ENCODE measurements around the gene ANGPT4.
"Not testable (repeated sequence)": the region's sequence is repeated elsewhere in the genome, so short reads cannot be mapped to it uniquely, and the experiment has no call there.

ANGPT4 gene

DNA sequence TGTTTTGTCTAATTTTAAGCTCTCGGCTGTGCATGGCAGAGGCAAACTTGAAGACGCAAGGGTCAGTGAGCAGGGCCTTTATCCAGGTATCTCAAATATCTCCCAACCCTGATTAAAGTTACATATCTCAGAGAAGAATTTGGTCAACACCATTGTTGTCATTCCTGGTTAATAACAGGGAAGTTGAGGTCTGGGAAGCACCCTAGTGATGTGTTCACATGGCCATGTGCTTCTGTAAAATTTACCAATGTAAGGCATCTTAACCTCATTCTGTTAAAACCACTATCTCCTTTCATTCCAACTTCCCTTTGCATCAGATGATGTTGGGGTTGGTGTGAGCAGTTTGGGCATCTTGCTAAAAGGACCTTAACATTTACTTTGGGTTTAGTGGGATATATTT is 86.6 kb downstream of the ANGPT4 start:
- TF ChIP-seq, protein P1, sequence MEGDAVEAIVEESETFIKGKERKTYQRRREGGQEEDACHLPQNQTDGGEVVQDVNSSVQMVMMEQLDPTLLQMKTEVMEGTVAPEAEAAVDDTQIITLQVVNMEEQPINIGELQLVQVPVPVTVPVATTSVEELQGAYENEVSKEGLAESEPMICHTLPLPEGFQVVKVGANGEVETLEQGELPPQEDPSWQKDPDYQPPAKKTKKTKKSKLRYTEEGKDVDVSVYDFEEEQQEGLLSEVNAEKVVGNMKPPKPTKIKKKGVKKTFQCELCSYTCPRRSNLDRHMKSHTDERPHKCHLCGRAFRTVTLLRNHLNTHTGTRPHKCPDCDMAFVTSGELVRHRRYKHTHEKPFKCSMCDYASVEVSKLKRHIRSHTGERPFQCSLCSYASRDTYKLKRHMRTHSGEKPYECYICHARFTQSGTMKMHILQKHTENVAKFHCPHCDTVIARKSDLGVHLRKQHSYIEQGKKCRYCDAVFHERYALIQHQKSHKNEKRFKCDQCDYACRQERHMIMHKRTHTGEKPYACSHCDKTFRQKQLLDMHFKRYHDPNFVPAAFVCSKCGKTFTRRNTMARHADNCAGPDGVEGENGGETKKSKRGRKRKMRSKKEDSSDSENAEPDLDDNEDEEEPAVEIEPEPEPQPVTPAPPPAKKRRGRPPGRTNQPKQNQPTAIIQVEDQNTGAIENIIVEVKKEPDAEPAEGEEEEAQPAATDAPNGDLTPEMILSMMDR (IDR thresholded peaks at IDR 0.05; ENCODE audit: borderline replicate concordance, insufficient read depth, low read depth, low read length): no peak
- no peak overlapping the region for H3K4me3 ChIP-seq (ENCODE audit: low read depth, low read length)

DNA sequence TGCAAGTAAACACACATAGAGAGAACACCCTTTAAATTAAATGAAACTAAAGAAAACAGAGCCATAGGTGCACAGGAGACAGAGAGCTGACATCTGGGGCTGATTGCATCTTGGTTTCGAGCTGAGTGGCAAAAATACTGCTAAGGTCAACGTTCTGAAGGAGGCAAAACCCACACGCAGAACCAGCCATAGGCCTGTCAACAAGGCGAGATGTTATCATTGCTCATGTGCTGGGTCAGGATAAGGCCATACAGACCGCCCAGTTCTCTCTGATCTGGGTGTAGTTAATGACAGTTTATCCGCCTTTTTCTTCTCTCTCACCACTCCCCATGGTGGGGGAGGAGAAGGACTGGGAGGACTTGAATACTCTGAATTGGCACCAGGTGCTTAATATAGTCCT is 87.1 kb downstream of the ANGPT4 start:
- TF ChIP-seq, protein P1 (IDR thresholded peaks at IDR 0.05; ENCODE audit: borderline replicate concordance, insufficient read depth, low read depth, low read length): no peak
- no peak overlapping the region for H3K4me3 ChIP-seq (ENCODE audit: low read depth, low read length)

DNA sequence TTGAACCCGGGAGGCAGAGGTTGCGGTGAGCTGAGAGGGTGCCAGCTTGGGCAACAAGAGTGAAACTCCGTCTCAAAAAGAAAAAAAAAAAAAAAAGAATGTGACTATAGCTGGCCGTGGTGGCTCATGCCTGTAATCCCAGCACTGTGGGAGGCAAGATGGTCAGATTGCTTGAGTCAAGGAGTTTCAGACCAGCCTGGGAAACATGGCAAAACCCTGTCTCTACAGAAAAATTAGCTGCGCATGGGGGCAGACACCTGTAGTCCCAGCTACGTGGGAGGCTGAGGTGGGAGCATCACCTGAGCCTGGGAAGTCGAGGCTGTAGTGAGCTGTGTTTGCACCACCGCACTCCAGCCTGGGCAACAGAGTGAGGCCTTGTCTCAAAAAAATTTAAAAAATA is 88.2 kb downstream of the ANGPT4 start:
- H3K4me3 ChIP-seq (ENCODE audit: low read depth, low read length): not testable (repeated sequence)

DNA sequence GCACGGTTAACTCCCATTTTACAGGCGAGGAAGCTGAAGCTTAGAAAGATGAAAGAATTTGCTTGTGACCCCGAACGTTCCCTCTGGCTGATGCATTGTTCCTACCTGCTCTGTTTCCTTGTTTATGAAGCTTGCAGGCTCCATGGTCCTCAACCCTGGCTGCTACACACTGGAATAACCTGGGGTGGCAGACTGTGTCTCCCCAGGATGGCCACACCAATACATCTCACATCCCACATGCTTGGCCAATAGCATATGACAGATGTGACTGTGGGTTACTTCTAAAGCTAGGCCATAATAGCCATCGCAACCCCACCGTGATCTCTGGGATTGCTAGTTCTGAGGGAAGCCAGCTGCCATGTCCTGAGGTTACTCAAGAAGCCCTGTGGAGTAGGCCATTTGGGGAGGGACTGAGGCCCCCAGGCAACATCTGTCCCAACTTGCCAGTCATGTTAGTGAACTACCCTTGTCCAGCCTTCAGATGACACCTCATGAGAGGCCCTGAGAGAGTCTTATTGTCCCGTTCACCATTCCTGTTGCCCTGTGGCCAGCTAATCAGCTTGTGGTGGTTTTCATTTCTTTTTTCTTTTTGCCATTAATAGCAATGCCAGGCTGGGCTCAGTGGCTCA is 89.3 kb downstream of the ANGPT4 start:
- TF ChIP-seq, protein P1 (IDR thresholded peaks at IDR 0.05; ENCODE audit: borderline replicate concordance, insufficient read depth, low read depth, low read length): no peak
- H3K4me3 ChIP-seq (ENCODE audit: low read depth, low read length): no peak overlapping the region

DNA sequence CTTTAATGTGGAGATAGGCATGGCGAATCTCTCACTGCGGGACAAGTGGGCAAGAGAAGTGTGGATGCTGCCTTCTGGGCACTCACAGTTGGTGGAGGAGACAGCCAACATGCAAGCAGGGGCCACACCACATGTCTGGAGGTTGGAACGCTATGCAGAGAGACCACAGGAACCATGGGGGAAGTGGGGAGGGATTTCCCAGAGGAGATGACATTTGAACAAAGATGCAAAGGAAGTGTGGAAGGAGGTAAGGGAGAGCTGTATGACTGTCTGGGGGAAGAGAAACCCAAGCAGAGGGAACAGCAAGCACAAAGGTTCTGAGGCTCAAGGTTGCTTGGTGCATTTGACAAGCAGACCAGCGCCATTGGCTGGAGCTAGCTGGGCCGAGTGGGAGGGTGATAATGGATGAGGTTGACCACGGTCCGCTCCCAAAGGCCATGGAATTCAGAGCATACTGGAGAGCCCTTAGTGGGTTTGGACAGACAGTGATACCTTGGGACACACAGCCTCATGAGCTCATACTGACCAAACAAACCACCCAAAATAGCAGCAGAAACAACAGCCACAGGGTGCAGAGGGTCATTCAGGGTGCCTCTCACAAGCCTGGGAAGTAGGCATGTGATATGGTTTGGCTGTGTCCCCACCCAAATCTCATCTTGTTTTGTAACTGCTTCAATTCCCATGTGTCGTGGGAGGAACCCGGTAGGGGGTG is 90.3 kb downstream of the ANGPT4 start:
- TF ChIP-seq, protein P1 (IDR thresholded peaks at IDR 0.05; ENCODE audit: borderline replicate concordance, insufficient read depth, low read depth, low read length): no peak
- H3K4me3 ChIP-seq (ENCODE audit: low read depth, low read length): no peak overlapping the region

DNA sequence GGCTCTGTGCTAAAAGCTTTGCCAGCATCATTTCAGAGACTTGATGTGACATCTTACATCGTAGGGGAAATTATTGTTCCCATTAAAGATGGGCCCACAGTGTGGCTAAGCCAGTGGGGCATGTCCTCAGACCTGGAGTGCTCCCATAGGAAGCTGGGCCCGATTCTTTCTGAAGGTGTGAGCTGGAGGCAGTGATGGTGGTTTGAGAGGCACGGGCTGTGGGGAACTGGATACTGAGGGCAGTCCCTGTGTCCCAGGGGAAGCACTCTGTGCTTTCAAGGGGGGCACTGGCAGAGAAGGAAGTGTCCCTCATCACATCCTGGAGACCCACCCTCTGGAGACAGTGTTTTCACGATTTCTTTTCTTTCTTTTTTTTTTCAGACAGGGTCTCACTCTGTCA is 91.2 kb downstream of the ANGPT4 start:
- TF ChIP-seq, protein P1 (IDR thresholded peaks at IDR 0.05; ENCODE audit: borderline replicate concordance, insufficient read depth, low read depth, low read length): no peak
- H3K4me3 ChIP-seq (ENCODE audit: low read depth, low read length): no peak overlapping the region

DNA sequence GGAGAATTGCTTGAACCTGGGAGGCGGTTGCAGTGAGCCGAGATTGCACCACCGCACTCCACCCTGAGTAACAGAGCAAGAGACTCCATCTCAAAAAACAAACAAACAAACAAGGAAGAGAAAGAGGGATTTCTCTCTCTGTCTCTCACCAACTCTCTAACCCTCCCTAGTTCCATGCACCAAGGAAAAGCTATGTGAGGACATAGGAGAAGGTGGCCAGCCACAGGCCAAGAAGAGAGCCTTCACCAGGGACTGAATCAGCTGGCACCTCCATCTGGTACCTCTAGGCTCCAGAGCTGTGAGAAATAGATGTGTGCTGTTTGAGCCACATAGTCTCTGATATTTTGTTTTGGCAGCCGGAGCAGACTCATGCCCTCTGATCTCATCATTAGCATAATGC is 91.6 kb downstream of the ANGPT4 start:
- TF ChIP-seq, protein P1 (IDR thresholded peaks at IDR 0.05; ENCODE audit: borderline replicate concordance, insufficient read depth, low read depth, low read length): no peak
- no peak overlapping the region for H3K4me3 ChIP-seq (ENCODE audit: low read depth, low read length)

All from GM12875 (cell line).